ENCODE data around the gene CHGA. TPM values are rescaled to one million over a fixed set of nuclear protein-coding genes. Genes with fewer than 3 reads are reported as not detected.

CHGA gene
- total RNA-seq, 2 donors from 2014 or later = 69.5 to 80.1 TPM

GRCh38 chr14:92984082-92984788 lies 61.3 kb downstream of the CHGA start:
- DNase-seq (no peak), ATAC-seq (no peak)
- 77 to 85% methylated on average over 5 of the region's 5 CpGs for WGBS, 2 donors

More at GRCh38 chr14:92984082-92984788, 61.3 kb downstream of the CHGA start:
- intact Hi-C loops (cut with DNase I) = no loop called here
- Histone ChIP-seq H3K9me3 (peaks cover 0 to under 1% (median 0%) of the 10 kb centered on the region in 3 donors), H3K36me3 (replicated peaks in 1 of 2; ENCODE audit: insufficient read depth in 1 of 2, low read depth in 2 of 2) (no peaks in the 10 kb centered on the region), H3K4me3 (no peak overlapping the region), H3K4me1 (peaks cover 32% of the 10 kb centered on the region), H3K27ac (peak overlapping the region in 3 of 4 donors; percentile 2 to 82 (median 16)), H3K27me3 (no peaks in the 10 kb centered on the region)
- TF ChIP-seq CTCF (IDR thresholded peaks at IDR 0.05) (no peak), POLR2A (IDR thresholded peaks at IDR 0.05) (no peak)

Other genes with a start within 250 kb of the CHGA start
- gene LGMN, start 174.5 kb upstream of the CHGA start, total RNA-seq = 10 to 100 TPM; 20.8 to 41.8 TPM
- 10 to 100 TPM; 21.8 to 27.8 TPM for gene GOLGA5, start 128.8 kb upstream of the CHGA start, total RNA-seq
- gene ITPK1, start 192.8 kb downstream of the CHGA start, total RNA-seq = 10 to 100 TPM; 30.1 to 32.6 TPM